Measurements from ENCODE around the gene SHCBP1. TPM values are rescaled to one million over a fixed set of nuclear protein-coding genes. Genes with fewer than 3 reads are reported as not detected.
A peak's percentile ranks its signal among the peaks of the same experiment; 100 is the strongest.
"Not testable (repeated sequence)": the region's sequence is repeated elsewhere in the genome, so short reads cannot be mapped to it uniquely, and the experiment has no call there.

The SHCBP1 gene
- total and polyA plus RNA-seq, 9 of the 15 experiments (the other 6 are each of a cell fraction or from before 2014, with no cell fraction given): 6.2 to 29.6 (median 19.7) TPM

DNA sequence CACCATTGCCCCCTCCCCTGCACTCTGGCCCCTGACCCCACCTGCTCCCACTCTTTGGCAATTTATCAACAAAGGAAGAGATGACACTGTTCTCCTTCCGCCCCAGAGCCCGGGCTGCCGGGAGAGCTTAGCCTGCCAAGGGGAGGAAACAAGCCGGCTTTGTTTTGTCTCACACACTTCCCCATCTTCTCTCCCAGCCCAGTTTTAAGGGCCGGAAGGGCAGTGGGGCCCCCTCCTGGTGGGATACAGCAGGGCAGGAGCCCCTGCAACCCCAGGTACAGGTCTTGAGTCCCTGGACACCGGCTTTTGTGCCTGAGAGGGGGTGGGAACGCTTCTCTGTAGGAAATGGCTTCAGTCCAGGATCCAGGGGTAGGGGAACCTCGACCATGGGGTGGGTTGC is 2.1 kb upstream of the SHCBP1 start:
- H3K4me3 ChIP-seq; BruUV-seq (replicated peaks); H3K27ac ChIP-seq (ENCODE audit: extremely low read depth, low read depth, low read length); POLR2A ChIA-PET; H3K9me3 ChIP-seq (replicated peaks; ENCODE audit: control insufficient read depth, insufficient read depth, low read depth, low read length); DNase-seq (ENCODE audit: extremely low read depth in 1 of 4, low spot score in 3 of 4); H3K9ac ChIP-seq (ENCODE audit: insufficient read depth in 1 of 2, low read depth in 2 of 2, low read length in 2 of 2); H3K9me1 ChIP-seq (ENCODE audit: control insufficient read depth, insufficient read depth, low read length); H3K4me2 ChIP-seq (ENCODE audit: insufficient read depth, low read length); H2AFZ ChIP-seq (ENCODE audit: low read depth, low read length); H3K4me1 ChIP-seq (replicated peaks in 1 of 2; ENCODE audit: control insufficient read depth in 2 of 2, insufficient read depth in 2 of 2, low read length in 2 of 2); H4K20me1 ChIP-seq (replicated peaks; ENCODE audit: control insufficient read depth, insufficient read depth, low read length); H3K27me3 ChIP-seq (ENCODE audit: control insufficient read depth in 2 of 2, insufficient read depth in 2 of 2, low read length in 2 of 2); CTCF ChIA-PET (ENCODE audit: low intra/inter-chr PET ratio); intact Hi-C loops (cut with micrococcal nuclease); in situ Hi-C loops (cut with MboI): not testable (repeated sequence)
- Histone ChIP-seq H3K79me2 (ENCODE audit: control insufficient read depth, insufficient read depth, low read length) (peaks cover 27% of the 10 kb centered on the region), H3K36me3 (ENCODE audit: control insufficient read depth, insufficient read depth, low read length) (peaks cover 12% of the 10 kb centered on the region; the same call in 2 of the 3 replicates)
- ATAC-seq: peak; percentile 76
- TF ChIP-seq, protein P1, sequence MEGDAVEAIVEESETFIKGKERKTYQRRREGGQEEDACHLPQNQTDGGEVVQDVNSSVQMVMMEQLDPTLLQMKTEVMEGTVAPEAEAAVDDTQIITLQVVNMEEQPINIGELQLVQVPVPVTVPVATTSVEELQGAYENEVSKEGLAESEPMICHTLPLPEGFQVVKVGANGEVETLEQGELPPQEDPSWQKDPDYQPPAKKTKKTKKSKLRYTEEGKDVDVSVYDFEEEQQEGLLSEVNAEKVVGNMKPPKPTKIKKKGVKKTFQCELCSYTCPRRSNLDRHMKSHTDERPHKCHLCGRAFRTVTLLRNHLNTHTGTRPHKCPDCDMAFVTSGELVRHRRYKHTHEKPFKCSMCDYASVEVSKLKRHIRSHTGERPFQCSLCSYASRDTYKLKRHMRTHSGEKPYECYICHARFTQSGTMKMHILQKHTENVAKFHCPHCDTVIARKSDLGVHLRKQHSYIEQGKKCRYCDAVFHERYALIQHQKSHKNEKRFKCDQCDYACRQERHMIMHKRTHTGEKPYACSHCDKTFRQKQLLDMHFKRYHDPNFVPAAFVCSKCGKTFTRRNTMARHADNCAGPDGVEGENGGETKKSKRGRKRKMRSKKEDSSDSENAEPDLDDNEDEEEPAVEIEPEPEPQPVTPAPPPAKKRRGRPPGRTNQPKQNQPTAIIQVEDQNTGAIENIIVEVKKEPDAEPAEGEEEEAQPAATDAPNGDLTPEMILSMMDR (IDR thresholded peaks at IDR 0.05 in 2 of 3, conservative IDR thresholded peaks at IDR 0.05 in 1 of 3; ENCODE audit: insufficient read depth in 2 of 3, low read depth in 1 of 3, low read length in 3 of 3): peak in 1 of 3 experiments; percentile 6; a peak in 1 of 6 replicates
- 0 out of 2 replicates have a peak, but pooled peaks have one; percentile 24 for TF ChIP-seq SPI1 (IDR thresholded peaks at IDR 0.05; ENCODE audit: borderline replicate concordance, low read depth, low read length)
- WGBS (ENCODE audit: insufficient coverage, low coverage, missing lambda C conversion rate): 0% methylated on average over 1 of the region's 8 CpGs
- FAIRE-seq: peak; percentile 83

Data from K562 (cell line).